GM23248 (cell line): ENCODE measurements around the gene CNN3.

ENCODE experiments used
- EZH2 ChIP-seq: fragments of 200-600 bp; sonication (generic); IDR thresholded peaks from 2 replicates; pipeline ENCODE4 v1.6.1; 2018; ENCODE audit warnings: antibody characterized with exemption, mild to moderate bottlenecking; ENCODE audit not compliant: insufficient read depth, poor library complexity, severe bottlenecking
- EZH2phosphoT487 ChIP-seq: fragments of 200-600 bp; sonication (generic); IDR thresholded peaks from 2 replicates; pipeline ENCODE4 v1.6.1; 2018; ENCODE audit warnings: antibody characterized with exemption, moderate library complexity, mild to moderate bottlenecking, low read depth; ENCODE audit not compliant: insufficient read depth

DNA sequence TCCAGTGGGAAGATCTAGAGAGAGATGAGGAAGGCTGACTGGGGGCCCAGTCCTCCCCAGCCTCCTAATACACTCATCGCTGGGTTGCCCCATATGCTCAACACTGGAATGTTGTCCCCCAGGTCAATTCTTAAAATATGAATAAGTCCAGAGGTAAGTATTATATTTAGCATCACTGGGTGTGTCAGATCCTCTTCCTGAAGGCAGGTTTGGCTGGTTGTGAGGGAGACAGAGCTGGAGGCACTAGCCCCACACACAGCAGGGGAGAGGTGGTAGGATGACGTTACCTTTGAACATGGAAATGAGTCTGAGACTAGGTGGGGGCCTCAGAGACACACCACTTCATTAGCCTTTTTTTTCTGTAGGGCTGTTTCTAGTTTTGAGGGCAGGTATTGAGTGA, 64.2 kb downstream of the CNN3 start:
- TF ChIP-seq EZH2phosphoT487 (no peak), EZH2 (no peak)
